ENCODE results near the gene C14orf132. TPM values are rescaled to one million over a fixed set of nuclear protein-coding genes. Genes with fewer than 3 reads are reported as not detected.

Gene C14orf132
- total and polyA plus RNA-seq, 9 of the 15 experiments (the other 6 are each of a cell fraction or from before 2014, with no cell fraction given) = not detected

DNA sequence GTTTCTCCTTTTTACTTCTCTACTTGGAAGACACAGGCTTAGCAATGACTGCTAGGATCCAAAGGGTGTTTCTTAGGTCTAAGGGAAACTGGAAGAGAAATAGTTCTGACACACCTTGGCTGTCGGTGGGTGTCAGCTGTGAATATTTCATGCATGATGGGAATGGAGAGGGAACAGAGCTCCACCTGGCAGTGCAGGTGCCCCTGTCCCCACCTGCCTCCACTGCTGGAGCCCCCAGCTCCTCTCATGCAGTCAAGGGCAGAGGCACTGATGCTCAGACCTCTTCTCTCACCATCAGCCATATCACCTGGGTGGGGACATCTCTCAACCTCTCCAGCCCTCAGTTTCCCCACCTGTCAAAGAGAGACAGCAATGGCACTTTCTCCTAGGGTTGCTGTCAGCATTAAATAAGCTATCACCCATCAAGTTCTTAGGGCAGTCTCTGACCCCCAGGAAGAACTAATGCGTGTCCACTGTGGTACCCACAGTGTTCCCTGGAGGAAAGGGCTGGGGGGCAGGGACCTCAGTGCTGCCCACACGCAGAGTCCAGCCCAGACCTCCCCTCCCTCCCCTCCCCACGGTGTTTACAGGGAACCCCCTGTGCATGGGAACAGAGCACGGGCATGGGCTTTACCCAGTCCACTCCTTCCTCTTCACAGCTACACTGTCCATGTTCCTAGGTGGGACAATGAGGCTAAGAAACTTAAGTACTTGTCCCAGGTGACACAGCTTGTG lies 69.1 kb downstream of the C14orf132 start:
- no TSS peak for BruUV-seq (replicated peaks)

DNA sequence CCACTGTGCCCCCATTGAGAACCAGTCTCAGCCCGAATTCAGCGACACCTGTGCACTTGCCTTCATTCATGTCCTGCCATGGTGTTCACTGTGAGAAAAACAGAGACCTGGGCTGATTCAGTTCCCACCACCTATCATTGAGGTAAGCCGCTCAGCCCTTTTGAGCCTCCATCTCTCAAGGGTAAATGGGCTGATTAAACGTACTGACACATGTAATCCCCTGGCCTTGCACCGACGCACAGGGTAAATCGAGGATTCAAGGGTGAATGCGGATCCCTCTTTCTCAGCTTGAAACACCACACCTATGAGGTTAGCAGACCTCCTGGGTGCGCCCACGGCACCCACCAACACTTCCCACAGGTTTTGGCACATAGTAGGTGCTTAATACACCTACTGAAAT lies 69.7 kb downstream of the C14orf132 start:
- Histone ChIP-seq H3K27ac (ENCODE audit: extremely low read depth, low read depth, low read length) (no peak overlapping the region), H3K79me2 (ENCODE audit: control insufficient read depth, insufficient read depth, low read length) (no peaks in the 10 kb centered on the region), H4K20me1 (replicated peaks; ENCODE audit: control insufficient read depth, insufficient read depth, low read length) (no peaks in the 10 kb centered on the region), H3K4me2 (ENCODE audit: insufficient read depth, low read length) (no peak overlapping the region), H3K36me3 (ENCODE audit: control insufficient read depth, insufficient read depth, low read length) (no peaks in the 10 kb centered on the region), H3K9me1 (ENCODE audit: control insufficient read depth, insufficient read depth, low read length) (no peaks in the 10 kb centered on the region), H3K27me3 (ENCODE audit: control insufficient read depth in 2 of 2, insufficient read depth in 2 of 2, low read length in 2 of 2) (peaks cover 0 to 11% of the 10 kb centered on the region in 2 experiments; a peak in 2 of 5 replicates), H3K9me3 (replicated peaks; ENCODE audit: control insufficient read depth, insufficient read depth, low read depth, low read length) (no peaks in the 10 kb centered on the region), H3K9ac (ENCODE audit: insufficient read depth in 1 of 2, low read depth in 2 of 2, low read length in 2 of 2) (no peak overlapping the region), H3K4me1 (replicated peaks in 1 of 2; ENCODE audit: control insufficient read depth in 2 of 2, insufficient read depth in 2 of 2, low read length in 2 of 2) (no peaks in the 10 kb centered on the region), H3K4me3 (no peak overlapping the region), H2AFZ (ENCODE audit: low read depth, low read length) (no peak overlapping the region)
- DNase-seq (ENCODE audit: extremely low read depth in 1 of 4, low spot score in 3 of 4) (no peak), FAIRE-seq (no peak), ATAC-seq (no peak)
- in situ Hi-C loops (cut with MboI) = loop anchor here (10.0 kb wide), 1 partner anchor 336 kb away; no protein-coding TSS in a partner anchor
- WGBS (ENCODE audit: insufficient coverage, low coverage, missing lambda C conversion rate) = 0% methylated on average over 10 of the region's 10 CpGs
- no TSS peak for BruUV-seq (replicated peaks)
- intact Hi-C loops (cut with micrococcal nuclease) = no loop called here
- CTCF ChIA-PET (ENCODE audit: low intra/inter-chr PET ratio) = no interaction called here
- TF ChIP-seq CREB1 (IDR thresholded peaks at IDR 0.05) = no peak
- TF ChIP-seq CREB1 (CRISPR knock-in tag; IDR thresholded peaks at IDR 0.05) = no peak
- peak; percentile 40; the same call in 1 of the 2 replicates for TF ChIP-seq ZKSCAN1 (IDR thresholded peaks at IDR 0.05; ENCODE audit: low read depth, low read length)
- POLR2A ChIA-PET = interaction anchor here (0.6 kb wide), 1 partner anchor 31 kb away, joined by 3 read pairs; no protein-coding TSS in a partner anchor

More for the DNA sequence above, 69.1 kb downstream of the C14orf132 start:
- Histone ChIP-seq H3K4me2 (ENCODE audit: insufficient read depth, low read length) (no peak overlapping the region), H3K9ac (ENCODE audit: insufficient read depth in 1 of 2, low read depth in 2 of 2, low read length in 2 of 2) (no peak overlapping the region), H3K4me3 (no peak overlapping the region), H4K20me1 (replicated peaks; ENCODE audit: control insufficient read depth, insufficient read depth, low read length) (no peaks in the 10 kb centered on the region), H3K9me3 (replicated peaks; ENCODE audit: control insufficient read depth, insufficient read depth, low read depth, low read length) (no peaks in the 10 kb centered on the region), H3K27me3 (ENCODE audit: control insufficient read depth in 2 of 2, insufficient read depth in 2 of 2, low read length in 2 of 2) (peaks cover 0 to 11% of the 10 kb centered on the region in 2 experiments; a peak in 2 of 5 replicates), H2AFZ (ENCODE audit: low read depth, low read length) (no peak overlapping the region), H3K9me1 (ENCODE audit: control insufficient read depth, insufficient read depth, low read length) (no peaks in the 10 kb centered on the region), H3K4me1 (replicated peaks in 1 of 2; ENCODE audit: control insufficient read depth in 2 of 2, insufficient read depth in 2 of 2, low read length in 2 of 2) (no peaks in the 10 kb centered on the region), H3K79me2 (ENCODE audit: control insufficient read depth, insufficient read depth, low read length) (no peaks in the 10 kb centered on the region), H3K36me3 (ENCODE audit: control insufficient read depth, insufficient read depth, low read length) (no peaks in the 10 kb centered on the region), H3K27ac (ENCODE audit: extremely low read depth, low read depth, low read length) (no peak overlapping the region)
- intact Hi-C loops (cut with micrococcal nuclease) = no loop called here
- FAIRE-seq = no peak
- TF ChIP-seq RFX1 (IDR thresholded peaks at IDR 0.05) = no peak
- no peak for TF ChIP-seq RHOXF2B (CRISPR knock-in tag; conservative IDR thresholded peaks at IDR 0.05)
- no peak for TF ChIP-seq LEF1 (IDR thresholded peaks at IDR 0.05)
- ChIA-PET CTCF (ENCODE audit: low intra/inter-chr PET ratio) (no interaction called here), POLR2A (no interaction called here)
- 0% methylated on average over 1 of the region's 5 CpGs for WGBS (ENCODE audit: insufficient coverage, low coverage, missing lambda C conversion rate)
- no peak for DNase-seq (ENCODE audit: extremely low read depth in 1 of 4, low spot score in 3 of 4)
- in situ Hi-C loops (cut with MboI) = loop anchor here (10.0 kb wide), 1 partner anchor 337 kb away; no protein-coding TSS in a partner anchor
- ATAC-seq = no peak
